HG02852 (cell line): Measurements from ENCODE around the gene AIG1.
"Not testable (repeated sequence)": the region's sequence is repeated elsewhere in the genome, so short reads cannot be mapped to it uniquely, and the experiment has no call there.

Source experiments
- ATAC-seq: cut with Tn5 transposase; IDR thresholded peaks from one replicate; pipeline ENCODE4 v1.9.1; 2021; ENCODE audit warnings: mild to moderate bottlenecking, moderate library complexity; ENCODE audit not compliant: unreplicated experiment

The AIG1 gene

GRCh38 chr6:143307760-143308159 lies 247.1 kb downstream of the AIG1 start:
- not testable (repeated sequence) for ATAC-seq

- no peak for ATAC-seq
Measured at GRCh38 chr6:143313163-143313562, 252.5 kb downstream of the AIG1 start.

GRCh38 chr6:143321491-143322086 lies 260.9 kb downstream of the AIG1 start:
- no peak for ATAC-seq

GRCh38 chr6:143322386-143322785 lies 261.7 kb downstream of the AIG1 start:
- no peak for ATAC-seq

GRCh38 chr6:143323729-143324470 lies 263.2 kb downstream of the AIG1 start:
- ATAC-seq, result no peak

- ATAC-seq, result no peak
Measured at GRCh38 chr6:143325379-143326140, 264.9 kb downstream of the AIG1 start.

- ATAC-seq, result no peak
Measured at GRCh38 chr6:143328876-143329275, 268.2 kb downstream of the AIG1 start.

DNA sequence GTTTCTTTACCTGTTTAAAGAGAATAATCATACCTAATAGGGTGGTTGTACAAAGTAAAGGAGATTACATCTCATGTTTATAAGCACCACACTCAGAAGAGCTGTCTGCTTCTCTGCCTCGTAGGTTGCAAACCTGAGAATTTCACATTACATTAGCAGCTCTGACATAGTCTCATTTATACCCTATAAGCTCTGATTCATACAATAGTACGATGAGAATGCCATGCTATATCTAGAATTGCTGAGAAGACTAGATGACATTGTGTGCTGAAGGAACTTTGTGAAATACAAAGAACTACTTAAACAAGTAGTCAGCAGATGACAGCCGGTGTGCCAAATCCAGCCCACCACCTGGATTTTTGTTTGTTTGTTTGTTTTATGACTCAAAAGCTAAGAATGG lies 268.6 kb downstream of the AIG1 start:
- ATAC-seq, result no peak

GRCh38 chr6:143331362-143331761 lies 270.7 kb downstream of the AIG1 start:
- ATAC-seq, result no peak

DNA sequence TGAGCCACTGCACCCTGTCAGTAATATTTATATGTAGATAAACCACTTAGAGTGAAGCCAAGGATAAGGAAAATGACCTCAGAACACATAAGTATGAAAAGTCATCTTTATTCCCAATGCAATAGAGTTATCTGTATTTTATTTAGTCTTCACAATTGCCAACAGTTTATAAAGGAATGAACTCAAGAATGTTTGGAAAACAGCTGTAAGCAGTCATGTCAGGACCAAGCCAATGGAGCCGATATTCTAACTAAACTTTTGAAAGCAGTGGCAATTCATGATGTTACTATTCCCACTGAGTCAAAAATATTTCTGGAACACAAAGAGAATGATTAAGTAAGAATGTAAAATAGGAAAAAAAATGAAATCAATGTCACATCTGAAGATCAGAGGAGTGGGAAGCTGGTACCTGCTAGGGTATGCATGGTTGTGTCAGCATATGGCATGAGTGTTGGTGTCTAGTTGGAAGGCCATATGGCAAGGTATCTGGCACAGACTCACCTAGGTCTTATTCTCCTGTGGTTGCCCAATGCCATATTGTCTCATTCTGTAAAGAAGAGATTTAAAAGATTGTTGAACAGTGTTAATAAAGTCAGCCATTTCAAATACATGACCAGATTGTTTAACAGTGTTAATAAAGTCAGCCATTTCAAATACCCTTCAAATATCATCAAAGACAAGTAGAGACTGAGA lies 271.6 kb downstream of the AIG1 start:
- ATAC-seq, result no peak

DNA sequence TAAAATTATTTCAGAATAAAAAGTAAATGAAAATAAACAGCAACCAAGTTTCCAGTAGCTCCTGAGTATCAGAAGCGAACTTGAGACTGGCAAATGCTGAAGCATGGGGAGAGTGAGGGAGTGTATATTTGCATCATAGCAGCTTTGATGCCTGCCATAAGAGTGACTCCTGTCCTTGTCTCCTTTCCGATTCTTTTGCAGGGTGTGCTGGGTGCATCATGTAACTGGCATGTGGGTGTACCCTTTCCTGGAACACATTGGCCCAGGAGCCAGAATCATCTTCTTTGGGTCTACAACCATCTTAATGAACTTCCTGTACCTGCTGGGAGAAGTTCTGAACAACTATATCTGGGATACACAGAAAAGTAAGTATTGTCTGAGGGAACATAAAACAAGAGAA lies 272.4 kb downstream of the AIG1 start:
- ATAC-seq, result no peak

GRCh38 chr6:143333749-143334520 lies 273.2 kb downstream of the AIG1 start:
- ATAC-seq, result no peak

- ATAC-seq, result no peak
Measured at GRCh38 chr6:143335865-143336264, 275.2 kb downstream of the AIG1 start.

- ATAC-seq, result no peak
Measured at GRCh38 chr6:143336446-143337152, 275.9 kb downstream of the AIG1 start.

DNA sequence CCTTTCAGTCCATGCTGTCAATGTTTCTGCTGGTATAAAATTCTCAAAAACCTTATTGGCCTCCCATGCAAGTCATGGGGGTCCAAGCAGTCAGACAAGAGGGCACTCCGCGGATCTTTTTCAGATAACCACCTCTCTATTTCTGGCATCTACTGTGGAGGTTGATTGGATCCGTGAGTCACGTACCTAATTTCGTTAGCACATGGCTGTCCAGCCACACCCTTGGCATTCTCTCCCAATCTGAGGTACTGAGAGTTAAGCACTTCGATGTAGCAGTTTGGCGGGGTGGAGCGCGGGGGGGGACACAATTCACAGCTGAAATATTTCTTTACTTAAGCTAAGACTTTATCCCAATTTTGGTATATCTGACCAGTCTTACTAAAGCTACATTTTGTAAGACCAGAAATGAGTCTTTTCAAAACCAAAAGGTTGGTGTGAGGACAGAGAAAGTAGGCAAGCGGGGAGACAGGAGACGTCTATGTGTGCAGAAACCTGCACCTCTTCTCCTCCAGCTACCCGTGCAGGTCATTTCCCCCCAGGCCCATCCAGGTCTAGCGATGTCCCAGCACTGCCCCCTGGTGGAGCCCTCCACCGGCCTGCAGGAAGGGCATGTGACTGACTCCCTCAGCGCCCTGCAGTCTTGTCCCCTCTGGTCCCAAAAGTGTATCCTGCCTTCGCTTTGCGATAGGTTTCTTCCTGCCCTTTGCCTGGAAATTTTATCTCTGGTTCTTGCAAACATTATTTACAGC lies 276.7 kb downstream of the AIG1 start:
- ATAC-seq, result no peak

- no peak for ATAC-seq
Measured at GRCh38 chr6:143339223-143339622, 278.5 kb downstream of the AIG1 start.

DNA sequence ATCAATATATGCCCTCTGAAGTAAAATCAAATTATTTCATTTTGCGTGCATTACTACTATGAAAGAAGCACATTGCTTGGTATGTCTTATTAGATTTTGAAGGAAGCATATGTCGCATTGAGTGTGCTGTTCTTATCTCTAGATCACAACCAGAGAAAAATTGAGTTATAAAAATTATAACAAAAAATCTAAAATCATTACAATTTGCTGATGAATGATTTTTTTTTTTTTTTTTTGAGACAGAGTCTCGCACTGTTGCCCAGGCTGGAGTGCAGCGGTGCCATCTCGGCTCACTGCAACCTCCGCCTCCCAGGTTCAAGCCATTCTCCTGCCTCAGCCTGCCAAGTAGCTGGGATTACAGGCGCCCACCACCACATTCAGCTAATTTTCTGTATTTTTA lies 284.8 kb downstream of the AIG1 start:
- not testable (repeated sequence) for ATAC-seq

DNA sequence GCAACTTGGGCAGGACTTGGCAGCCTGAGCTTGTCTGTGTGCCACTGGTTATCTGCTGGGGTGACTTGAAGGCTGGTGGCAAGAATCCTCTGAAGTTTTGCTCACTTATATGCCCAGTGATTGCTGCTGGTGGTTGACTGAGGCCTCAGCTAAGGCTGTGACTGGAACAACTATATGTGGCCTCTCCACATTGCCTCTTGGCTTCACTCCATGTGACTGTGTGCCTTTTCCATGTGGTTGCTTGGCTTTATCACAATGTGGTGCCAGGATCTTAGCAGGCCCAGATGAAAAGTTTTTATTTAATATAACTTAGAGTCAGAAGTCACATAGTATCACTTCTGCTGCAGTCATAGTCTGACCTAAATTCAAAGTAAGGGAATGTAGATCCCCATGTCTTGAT lies 285.3 kb downstream of the AIG1 start:
- ATAC-seq, result no peak

DNA sequence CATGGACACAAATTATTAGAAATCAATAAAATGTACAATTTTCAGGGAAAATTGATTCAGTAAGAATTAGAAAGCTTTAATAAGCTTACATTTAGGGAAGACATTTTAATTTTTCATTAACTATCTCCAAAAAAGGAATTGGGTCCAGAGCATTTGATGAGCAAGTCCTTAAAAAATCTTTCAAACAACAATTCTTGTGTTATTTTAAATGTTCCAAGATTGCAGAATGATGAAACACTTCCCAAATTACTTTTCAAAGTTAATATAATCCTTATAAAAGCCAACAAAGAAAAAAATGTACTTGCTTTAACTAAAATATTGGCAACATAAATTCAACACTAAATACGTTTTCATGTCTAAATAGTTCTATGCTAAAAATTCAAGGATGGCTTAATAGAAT lies 287.8 kb downstream of the AIG1 start:
- ATAC-seq, result no peak
